Activated CD4-positive, CD25-positive, alpha-beta regulatory T cell treated with anti-CD3 and anti-CD28 coated beads, Interleukin-2, amount 50 U/mL, for 72 hours (primary cell): ENCODE results near the gene WDR76.

Experiments
- DNase-seq: peaks from one replicate; pipeline ENCODE4 v3.0.0; 2021

The WDR76 gene

GRCh38 chr15:43915631-43916325 is 89.0 kb downstream of the WDR76 start:
- no peak for DNase-seq

- no peak for DNase-seq
Measured at GRCh38 chr15:43916326-43916660, 89.5 kb downstream of the WDR76 start.
